ENCODE results near the gene THEM5.
"Not testable (repeated sequence)": the region's sequence is repeated elsewhere in the genome, so short reads cannot be mapped to it uniquely, and the experiment has no call there.

Gene THEM5

GRCh38 chr1:151853411-151853943, at the start of gene THEM5:
THEM5 (minus strand) TSS chr1:151853712; CDS start chr1:151853565, 147 bp downstream.
- DNase-seq = no peak

GRCh38 chr1:151902858-151903257, 49.3 kb upstream of the THEM5 start:
- no peak for DNase-seq

GRCh38 chr1:151900804-151901203, 47.3 kb upstream of the THEM5 start:
- DNase-seq = not testable (repeated sequence)

- no peak for DNase-seq
Observed at GRCh38 chr1:151898519-151898991, 45.0 kb upstream of the THEM5 start.

- DNase-seq = no peak
Observed at GRCh38 chr1:151897991-151898431, 44.5 kb upstream of the THEM5 start.

GRCh38 chr1:151893176-151893924, 39.8 kb upstream of the THEM5 start:
- DNase-seq = no peak

GRCh38 chr1:151892190-151892589, 38.7 kb upstream of the THEM5 start:
- DNase-seq = no peak

- no peak for DNase-seq
Observed at GRCh38 chr1:151891512-151891911, 38.0 kb upstream of the THEM5 start.

GRCh38 chr1:151888972-151889570, 35.6 kb upstream of the THEM5 start:
- DNase-seq = no peak

- no peak for DNase-seq
Observed at GRCh38 chr1:151887028-151887427, 33.5 kb upstream of the THEM5 start.

GRCh38 chr1:151885479-151885878, 32.0 kb upstream of the THEM5 start:
- DNase-seq = no peak

GRCh38 chr1:151884879-151885278, 31.4 kb upstream of the THEM5 start:
- not testable (repeated sequence) for DNase-seq

- DNase-seq = not testable (repeated sequence)
Observed at GRCh38 chr1:151884445-151884844, 30.9 kb upstream of the THEM5 start.

- DNase-seq = not testable (repeated sequence)
Observed at GRCh38 chr1:151883898-151884297, 30.4 kb upstream of the THEM5 start.

GRCh38 chr1:151882918-151883317, 29.4 kb upstream of the THEM5 start:
- DNase-seq = not testable (repeated sequence)

GRCh38 chr1:151882466-151882865, 29.0 kb upstream of the THEM5 start:
- no peak for DNase-seq

GRCh38 chr1:151881479-151881878, 28.0 kb upstream of the THEM5 start:
- no peak for DNase-seq

- DNase-seq = no peak
Observed at GRCh38 chr1:151875419-151876097, 22.0 kb upstream of the THEM5 start.

GRCh38 chr1:151872776-151873175, 19.3 kb upstream of the THEM5 start:
- DNase-seq = not testable (repeated sequence)

- no peak for DNase-seq
Observed at GRCh38 chr1:151871284-151872030, 17.9 kb upstream of the THEM5 start.

- DNase-seq = no peak
Observed at GRCh38 chr1:151868486-151868885, 15.0 kb upstream of the THEM5 start.

- no peak for DNase-seq
Observed at GRCh38 chr1:151867765-151868411, 14.4 kb upstream of the THEM5 start.

Measured in NCI-H1436 treated with DMSO at 0.1 percent for 48 hours (cell line).